Right lobe of liver (tissue), 6 donors: Measurements from ENCODE around the gene SCARF1. TPM values are rescaled to one million over a fixed set of nuclear protein-coding genes. Genes with fewer than 3 reads are reported as not detected.

Experiments
- ATAC-seq, 4 donors: fragments of 200-7000 bp; cut with Tn5 transposase; one replicate each; pipeline ENCODE4 v1.9.1; 2020; ENCODE audit warnings: mild to moderate bottlenecking in 4 of 4, moderate library complexity in 4 of 4
- DNase-seq, 3 donors: peaks; one replicate each; pipeline ENCODE4 v3.0.0-alpha.2; 2020
- H3K27ac ChIP-seq, 3 donors: fragments of 200-600 bp; one replicate each; pipeline ENCODE4 v1.8.0; 2022
- H3K27me3 ChIP-seq, 2 donors: fragments of 200-600 bp; one replicate each; pipeline ENCODE4 v1.8.0; 2022
- H3K36me3 ChIP-seq, 4 donors: fragments of 200-600 bp; sonication (generic) in 1 of 4; one replicate each; pipeline versions ENCODE4 v1.5.1 to v1.8.0; 2017 to 2022; ENCODE audit warnings: control low read depth in 1 of 4
- H3K4me1 ChIP-seq, 4 donors: fragments of 200-600 bp; sonication (generic) in 1 of 4; one replicate each; pipeline versions ENCODE4 v1.5.1 to v1.8.0; 2017 to 2022; ENCODE audit warnings: control low read depth in 1 of 4
- H3K4me3 ChIP-seq, 3 donors: fragments of 200-600 bp; one replicate each; pipeline ENCODE4 v1.8.0; 2022
- H3K9me3 ChIP-seq, 4 donors: fragments of 200-600 bp; sonication (generic) in 1 of 4; one replicate each; pipeline versions ENCODE4 v1.5.1 to v1.8.0; 2017 to 2022; ENCODE audit warnings: control low read depth in 1 of 4
- POLR2A ChIP-seq: fragments of 450-650 bp; IDR thresholded peaks from one replicate; pipeline ENCODE4 v1.6.1; 2017; ENCODE audit warnings: antibody characterized with exemption, mild to moderate bottlenecking
- WGBS: methylation state at CpG from one replicate; pipeline ENCODE4 v1.1.6; 2018; ENCODE audit warnings: low coverage, low lambda C conversion rate; ENCODE audit not compliant: insufficient coverage; ENCODE audit errors: missing lambda C conversion rate; 5-methylcytosine and 5-hydroxymethylcytosine counted together
- intact Hi-C, 2 donors: fragments of 100-400 bp; cut with DNase I; formaldehyde crosslinking; loops; one replicate each; pipeline versions ENCODE4 v1.11.2 to v1.14.1; 2022
- small RNA-seq, 2 experiments: library from RNA; depleted of rRNA; stranded (forward); fragments of <200 nt; gene quantifications; one replicate each; pipeline ENCODE3, GENCODE V24; 2016
- total RNA-seq, 6 experiments: library from RNA; depleted of rRNA in 2 of 6; stranded (reverse); fragments of >200 nt in 2 of 6; fragmentation: NEBNext Ultra II Directional in 3 of 6; extraction: Animal tissue kit (Norgen Biotek cat#: 25700) in 3 of 6; gene quantifications; one replicate each; pipeline versions ENCODE4 v1.1.0 to v1.2.4, GENCODE V29; 2016 to 2023
- TF ChIP-seq, protein P1 (sequence below), 4 donors: fragments of 200-600 bp in 3 of 4; fragments of 450-650 bp in 1 of 4; IDR thresholded peaks; one replicate each; pipeline versions ENCODE4 v1.5.1 to v1.8.0; 2016 to 2022; ENCODE audit warnings: antibody characterized with exemption in 4 of 4, mild to moderate bottlenecking in 2 of 4
- donor health status: DM: no; HTN: yes; CAD: no.
- donor health status: DM: no; HTN: no; CAD: no.
- donor health status: DM: no; HTN: no; CAD: no.
- donor health status: DM: no; HTN: yes; CAD: no.
- donor health status: DM: no; HTN: yes; CAD: no.

The SCARF1 gene
- total RNA-seq, 6 experiments from 2014 or later: 6.9 to 16.9 (median 8.4) TPM

DNA sequence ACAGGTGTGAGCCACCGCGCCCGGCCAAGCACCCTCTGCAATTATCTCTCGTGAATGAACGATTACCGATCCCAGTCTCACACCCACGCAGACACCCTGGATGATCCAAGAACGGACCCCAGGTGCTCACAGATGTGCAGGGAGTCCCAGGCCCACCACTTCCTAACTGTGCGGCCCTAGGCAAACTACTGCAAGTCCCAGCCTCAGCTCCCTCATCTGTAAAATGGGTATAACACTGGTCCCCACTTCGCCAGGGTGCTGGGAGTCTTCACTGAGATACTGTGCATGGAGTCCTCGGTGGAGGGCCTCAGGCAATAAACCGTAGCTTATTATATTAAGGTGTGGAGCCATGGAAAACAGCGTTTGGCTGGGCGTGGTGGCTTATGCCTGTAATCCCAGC lies 61.4 kb downstream of the SCARF1 start:
- no peaks in the 10 kb centered on the region for H3K36me3 ChIP-seq
- H3K4me3 ChIP-seq: no peak overlapping the region
- DNase-seq: no peak
- no peaks in the 10 kb centered on the region for H3K27me3 ChIP-seq
- 91% methylated on average over 7 of the region's 14 CpGs for WGBS
- intact Hi-C loops: no loop called here
- H3K27ac ChIP-seq: no peak overlapping the region
- H3K9me3 ChIP-seq: no peaks in the 10 kb centered on the region
- H3K4me1 ChIP-seq: no peaks in the 10 kb centered on the region
- TF ChIP-seq POLR2A: no peak
- TF ChIP-seq, protein P1, sequence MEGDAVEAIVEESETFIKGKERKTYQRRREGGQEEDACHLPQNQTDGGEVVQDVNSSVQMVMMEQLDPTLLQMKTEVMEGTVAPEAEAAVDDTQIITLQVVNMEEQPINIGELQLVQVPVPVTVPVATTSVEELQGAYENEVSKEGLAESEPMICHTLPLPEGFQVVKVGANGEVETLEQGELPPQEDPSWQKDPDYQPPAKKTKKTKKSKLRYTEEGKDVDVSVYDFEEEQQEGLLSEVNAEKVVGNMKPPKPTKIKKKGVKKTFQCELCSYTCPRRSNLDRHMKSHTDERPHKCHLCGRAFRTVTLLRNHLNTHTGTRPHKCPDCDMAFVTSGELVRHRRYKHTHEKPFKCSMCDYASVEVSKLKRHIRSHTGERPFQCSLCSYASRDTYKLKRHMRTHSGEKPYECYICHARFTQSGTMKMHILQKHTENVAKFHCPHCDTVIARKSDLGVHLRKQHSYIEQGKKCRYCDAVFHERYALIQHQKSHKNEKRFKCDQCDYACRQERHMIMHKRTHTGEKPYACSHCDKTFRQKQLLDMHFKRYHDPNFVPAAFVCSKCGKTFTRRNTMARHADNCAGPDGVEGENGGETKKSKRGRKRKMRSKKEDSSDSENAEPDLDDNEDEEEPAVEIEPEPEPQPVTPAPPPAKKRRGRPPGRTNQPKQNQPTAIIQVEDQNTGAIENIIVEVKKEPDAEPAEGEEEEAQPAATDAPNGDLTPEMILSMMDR (IDR thresholded peaks at IDR 0.05): no peak
- ATAC-seq: no peak

Small RNAs within 50 kb of the gene (small RNA-seq; reads per million reads assigned to genes)
- 0 reads per million in 2 experiments for gene RN7SL105P

Other genes with a start within 250 kb of the SCARF1 start
- 100 to 1,000 TPM; 167 to 446 (median 217) TPM for gene YWHAE, start 245.5 kb downstream of the SCARF1 start, total RNA-seq
- gene CRK, start 189.5 kb downstream of the SCARF1 start, total RNA-seq: 10 to 100 TPM; 33.9 to 58.6 (median 47.6) TPM
- gene MYO1C, start 153.0 kb downstream of the SCARF1 start, total RNA-seq: 10 to 100 TPM; 56.6 to 94.7 (median 68.3) TPM
- 10 to 100 TPM; 12.7 to 22.6 (median 18.2) TPM for gene INPP5K, start 129.1 kb downstream of the SCARF1 start, total RNA-seq
- gene PITPNA, start 82.9 kb downstream of the SCARF1 start, total RNA-seq: 10 to 100 TPM; 24.0 to 43.4 (median 29.8) TPM
- gene SLC43A2, start 16.9 kb downstream of the SCARF1 start, total RNA-seq: 1 to 10 TPM; 1.4 to 8.9 (median 5.1) TPM
- gene RILP, start 4.1 kb upstream of the SCARF1 start, total RNA-seq: 10 to 100 TPM; 14.6 to 47.3 (median 23.9) TPM
- gene PRPF8, start 39.1 kb upstream of the SCARF1 start, total RNA-seq: 100 to 1,000 TPM in 3 of 6 experiments, 10 to 100 TPM in 3; 79.3 to 116 (median 102) TPM
- gene TLCD2, start 64.6 kb upstream of the SCARF1 start, total RNA-seq: 10 to 100 TPM in 1 of 6 experiments, 1 to 10 TPM in 5; 2.5 to 17.7 (median 3.7) TPM
- gene WDR81, start 79.0 kb upstream of the SCARF1 start, total RNA-seq: 10 to 100 TPM; 23.0 to 27.2 (median 23.9) TPM
- 1,000 to 10,000 TPM; 1,040 to 1,391 (median 1,137) TPM for gene SERPINF2, start 97.1 kb upstream of the SCARF1 start, total RNA-seq
- gene SERPINF1, start 116.3 kb upstream of the SCARF1 start, total RNA-seq: 1,000 to 10,000 TPM in 2 of 6 experiments, 100 to 1,000 TPM in 4; 621 to 1,110 (median 800) TPM
- gene SMYD4, start 184.2 kb upstream of the SCARF1 start, total RNA-seq: 1 to 10 TPM; 4.6 to 6.7 (median 6.0) TPM
- 10 to 100 TPM; 10.9 to 35.5 (median 29.2) TPM for gene RPA1, start 184.3 kb upstream of the SCARF1 start, total RNA-seq